Measurements from ENCODE around the gene KHDC4.
"Not testable (repeated sequence)": the region's sequence is repeated elsewhere in the genome, so short reads cannot be mapped to it uniquely, and the experiment has no call there.

KHDC4 gene

DNA sequence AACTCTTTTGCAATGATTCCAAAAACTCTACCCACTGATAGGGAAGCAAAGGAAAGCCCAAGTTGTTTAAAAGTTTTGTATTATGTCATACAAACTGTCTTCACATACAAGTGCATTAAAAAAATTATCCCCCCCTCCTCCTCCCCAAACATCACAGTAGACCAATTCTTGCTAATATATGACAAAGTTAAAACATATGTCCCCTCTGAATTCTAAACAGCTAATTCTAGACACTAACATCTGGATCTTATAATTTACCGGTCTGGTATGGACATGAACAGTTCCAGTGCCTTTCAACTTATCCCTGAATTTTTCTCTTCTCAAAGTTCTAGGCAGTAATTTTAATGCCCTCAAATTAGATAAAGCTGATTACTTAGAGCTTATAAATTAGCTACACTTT lies 36.5 kb downstream of the KHDC4 start:
- DNase-seq, result no peak

GRCh38 chr1:155896476-155896875 lies 37.7 kb downstream of the KHDC4 start:
- DNase-seq, result not testable (repeated sequence)

DNA sequence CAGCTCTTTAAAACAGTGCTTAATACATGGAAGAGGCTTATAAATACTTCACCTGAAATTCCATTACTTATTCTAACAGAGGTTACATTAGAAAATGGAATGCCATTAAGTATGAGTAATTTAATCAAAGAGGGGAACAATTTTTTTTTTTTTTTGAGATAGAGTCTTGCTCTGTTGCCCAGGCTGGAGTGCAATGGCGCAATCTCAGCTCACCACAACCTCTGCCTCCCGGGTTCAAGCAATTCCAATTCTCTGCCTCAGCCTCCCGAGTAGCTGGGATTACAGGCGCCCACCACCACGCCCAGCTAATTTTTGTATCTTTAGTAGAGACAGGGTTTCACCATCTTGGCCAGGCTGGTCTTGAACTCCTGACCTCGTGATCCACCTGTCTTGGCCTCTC lies 38.6 kb downstream of the KHDC4 start:
- not testable (repeated sequence) for DNase-seq

GRCh38 chr1:155893389-155894142 lies 40.6 kb downstream of the KHDC4 start:
- no peak for DNase-seq

- no peak for DNase-seq
Observed at GRCh38 chr1:155892796-155893195, 41.4 kb downstream of the KHDC4 start.

- no peak for DNase-seq
Observed at GRCh38 chr1:155890251-155890650, 44.0 kb downstream of the KHDC4 start.

DNA sequence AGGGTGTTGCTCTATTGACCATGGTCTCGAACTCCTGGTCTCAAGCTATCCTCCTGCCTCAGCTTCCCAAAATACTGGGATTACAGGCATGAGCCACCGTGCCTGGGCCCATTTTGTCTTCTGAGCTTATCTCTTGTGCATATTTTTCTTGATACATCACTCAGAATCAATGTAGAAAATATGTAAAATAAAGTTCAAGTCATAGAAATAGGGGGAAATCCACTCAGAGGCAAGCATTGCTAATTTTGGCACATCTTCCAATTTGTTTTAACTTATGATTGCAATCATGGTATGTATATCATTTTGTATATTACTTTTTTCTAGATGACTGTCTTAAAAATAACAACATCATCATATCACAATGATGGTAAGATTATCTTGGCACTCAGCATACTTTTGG lies 44.6 kb downstream of the KHDC4 start:
- no peak for DNase-seq

- DNase-seq, result no peak
Observed at GRCh38 chr1:155888481-155888880, 45.7 kb downstream of the KHDC4 start.

DNA sequence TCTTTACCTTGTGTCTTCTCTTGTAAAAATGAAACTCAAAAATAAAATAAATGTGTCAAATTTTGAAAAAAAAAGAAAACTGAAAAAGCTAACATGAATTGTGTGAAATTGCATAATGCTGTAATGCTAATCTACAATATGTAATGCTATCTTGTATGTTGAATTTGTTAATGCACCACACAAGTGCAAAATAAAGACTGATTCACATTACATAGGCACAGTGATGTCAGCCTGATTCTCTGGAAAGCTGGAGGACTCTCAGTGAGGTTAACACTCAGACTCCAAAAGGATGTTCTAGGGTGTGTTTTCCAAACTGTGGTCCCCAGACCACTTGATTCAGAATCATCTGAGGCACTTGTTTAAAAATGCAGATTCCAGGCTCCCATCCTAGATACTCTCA lies 49.2 kb downstream of the KHDC4 start:
- no peak for DNase-seq

- no peak for DNase-seq
Observed at GRCh38 chr1:155884031-155884960, 49.9 kb downstream of the KHDC4 start.

GRCh38 chr1:155882766-155883165 lies 51.4 kb downstream of the KHDC4 start:
- DNase-seq, result no peak

DNA sequence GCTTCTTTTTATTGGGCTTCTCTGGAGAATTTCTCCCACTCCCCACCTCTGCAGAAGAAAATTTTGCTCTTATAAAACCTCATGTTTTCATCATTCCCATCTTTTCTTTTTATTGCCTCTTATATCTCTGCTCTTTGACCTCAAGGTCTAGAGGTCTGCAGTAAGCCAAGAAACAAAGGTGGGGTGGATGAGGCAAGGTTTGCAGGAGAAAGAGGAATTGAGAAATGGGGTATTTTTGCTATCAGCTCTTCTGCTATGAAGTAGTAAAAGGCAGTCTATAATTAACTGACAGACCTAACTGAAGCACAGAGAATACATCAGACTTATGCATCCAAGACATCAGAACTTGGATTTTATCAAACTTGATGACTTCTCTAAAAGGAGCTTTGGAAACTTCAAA lies 52.0 kb downstream of the KHDC4 start:
- no peak for DNase-seq

DNA sequence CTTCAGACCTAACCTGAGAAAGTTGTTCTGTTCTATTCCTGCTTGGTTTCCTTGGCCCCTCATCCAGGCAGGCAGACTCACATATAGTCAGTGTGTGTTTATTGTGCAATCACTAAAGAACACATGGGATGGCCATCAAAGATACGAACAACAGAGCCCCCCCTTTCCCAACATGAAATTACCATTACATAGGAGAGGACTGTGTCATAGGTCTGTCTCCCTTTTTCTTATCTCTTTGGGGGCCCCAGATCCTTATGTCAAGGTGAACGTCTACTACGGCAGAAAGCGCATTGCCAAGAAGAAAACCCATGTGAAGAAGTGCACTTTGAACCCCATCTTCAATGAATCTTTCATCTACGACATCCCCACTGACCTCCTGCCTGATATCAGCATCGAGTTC lies 53.3 kb downstream of the KHDC4 start:
- DNase-seq, result no peak

GRCh38 chr1:155880251-155880650 lies 54.0 kb downstream of the KHDC4 start:
- no peak for DNase-seq

GRCh38 chr1:155877945-155878344 lies 56.3 kb downstream of the KHDC4 start:
- no peak for DNase-seq

GRCh38 chr1:155873860-155874259 lies 60.4 kb downstream of the KHDC4 start:
- DNase-seq, result peak; percentile 74

GRCh38 chr1:155872527-155872926 lies 61.7 kb downstream of the KHDC4 start:
- no peak for DNase-seq

DNA sequence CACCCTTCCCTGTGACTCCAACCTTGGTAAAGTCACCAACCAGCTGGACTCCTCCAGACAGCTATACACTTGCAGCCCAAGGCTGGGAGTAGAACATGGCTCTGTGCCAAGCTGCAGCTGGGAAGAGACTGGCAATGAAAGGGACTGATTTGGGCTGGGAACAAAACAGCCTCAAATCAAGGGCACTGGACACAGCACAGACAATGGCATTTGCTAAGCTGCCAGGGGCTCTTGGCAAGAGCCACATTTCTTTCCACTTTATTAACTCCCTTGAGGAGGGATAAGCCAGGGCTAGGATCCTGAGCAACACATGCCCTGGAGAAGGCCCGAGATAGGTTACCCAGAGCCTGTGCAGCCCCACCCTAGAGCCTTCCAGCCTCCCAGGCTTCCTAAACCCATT lies 62.8 kb downstream of the KHDC4 start:
- peak; percentile 80 for DNase-seq

DNA sequence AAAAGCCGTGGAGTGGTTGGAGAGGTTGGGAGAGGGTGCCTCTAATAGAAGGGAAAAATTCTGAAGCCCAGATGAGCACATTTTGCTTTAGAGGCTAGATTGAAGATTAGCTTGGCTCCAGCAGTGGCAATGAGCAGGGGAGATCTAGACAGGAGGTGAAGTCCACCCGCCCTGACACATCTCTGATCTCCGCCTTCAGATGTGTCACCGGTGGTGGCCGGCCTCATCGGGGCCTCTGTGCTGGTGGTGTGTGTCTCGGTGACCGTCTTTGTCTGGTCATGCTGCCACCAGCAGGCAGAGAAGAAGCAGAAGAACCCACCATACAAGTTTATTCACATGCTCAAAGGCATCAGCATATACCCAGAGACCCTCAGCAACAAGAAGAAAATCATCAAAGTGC lies 66.4 kb downstream of the KHDC4 start:
- DNase-seq, result no peak

- no peak for DNase-seq
Observed at GRCh38 chr1:155864393-155864792, 69.8 kb downstream of the KHDC4 start.

Measured in DMS79 treated with DMSO at 0.1 percent for 48 hours (cell line).